Epithelial cell of esophagus (primary cell): ENCODE measurements around the gene MAP1LC3B.

ENCODE experiments used
- DNase-seq: peaks from one replicate; pipeline ENCODE4 v3.0.0; 2010; ENCODE audit warnings: low read depth
- H3K4me3 ChIP-seq: 2 replicates; pipeline ENCODE4 v1.5.1; 2011; ENCODE audit warnings: mild to moderate bottlenecking, low read length, control low read depth
- TF ChIP-seq, protein P1 (sequence below): IDR thresholded peaks from 2 replicates; pipeline ENCODE4 v1.5.1; 2011; ENCODE audit warnings: low read depth, mild to moderate bottlenecking, low read length, control low read depth, inconsistent platforms; ENCODE audit not compliant: insufficient read depth; ENCODE audit errors: missing control alignments

MAP1LC3B gene

DNA sequence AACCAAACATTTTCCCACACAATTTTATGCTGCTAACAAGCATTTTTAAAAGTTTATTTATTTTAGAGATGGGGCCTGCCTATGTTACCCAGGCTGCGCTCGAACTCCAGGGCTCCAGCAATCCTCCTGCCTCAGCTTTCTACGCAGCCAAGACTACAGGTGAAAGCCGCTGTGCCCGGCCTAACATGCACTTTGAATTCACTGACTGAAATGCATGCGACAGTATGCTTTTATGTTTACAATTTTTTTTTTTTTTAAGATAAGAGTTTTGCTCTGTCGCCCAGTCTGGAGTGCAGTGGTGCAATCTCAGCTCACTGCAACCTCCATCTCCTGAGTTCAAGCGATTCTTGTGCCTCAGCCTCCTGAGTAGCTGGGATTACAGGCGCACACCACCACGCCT, 47.8 kb downstream of the MAP1LC3B start:
- TF ChIP-seq, protein P1, sequence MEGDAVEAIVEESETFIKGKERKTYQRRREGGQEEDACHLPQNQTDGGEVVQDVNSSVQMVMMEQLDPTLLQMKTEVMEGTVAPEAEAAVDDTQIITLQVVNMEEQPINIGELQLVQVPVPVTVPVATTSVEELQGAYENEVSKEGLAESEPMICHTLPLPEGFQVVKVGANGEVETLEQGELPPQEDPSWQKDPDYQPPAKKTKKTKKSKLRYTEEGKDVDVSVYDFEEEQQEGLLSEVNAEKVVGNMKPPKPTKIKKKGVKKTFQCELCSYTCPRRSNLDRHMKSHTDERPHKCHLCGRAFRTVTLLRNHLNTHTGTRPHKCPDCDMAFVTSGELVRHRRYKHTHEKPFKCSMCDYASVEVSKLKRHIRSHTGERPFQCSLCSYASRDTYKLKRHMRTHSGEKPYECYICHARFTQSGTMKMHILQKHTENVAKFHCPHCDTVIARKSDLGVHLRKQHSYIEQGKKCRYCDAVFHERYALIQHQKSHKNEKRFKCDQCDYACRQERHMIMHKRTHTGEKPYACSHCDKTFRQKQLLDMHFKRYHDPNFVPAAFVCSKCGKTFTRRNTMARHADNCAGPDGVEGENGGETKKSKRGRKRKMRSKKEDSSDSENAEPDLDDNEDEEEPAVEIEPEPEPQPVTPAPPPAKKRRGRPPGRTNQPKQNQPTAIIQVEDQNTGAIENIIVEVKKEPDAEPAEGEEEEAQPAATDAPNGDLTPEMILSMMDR = no peak
- no peak for DNase-seq
- no peak overlapping the region for H3K4me3 ChIP-seq

GRCh38 chr16:87441886-87442580, 49.9 kb downstream of the MAP1LC3B start:
- DNase-seq = peak; percentile 29
- TF ChIP-seq, protein P1 = no peak
- H3K4me3 ChIP-seq = no peak overlapping the region

- TF ChIP-seq, protein P1 = no peak
- H3K4me3 ChIP-seq = no peak overlapping the region
- DNase-seq = no peak
Observed at GRCh38 chr16:87442581-87442966, 50.4 kb downstream of the MAP1LC3B start.

DNA sequence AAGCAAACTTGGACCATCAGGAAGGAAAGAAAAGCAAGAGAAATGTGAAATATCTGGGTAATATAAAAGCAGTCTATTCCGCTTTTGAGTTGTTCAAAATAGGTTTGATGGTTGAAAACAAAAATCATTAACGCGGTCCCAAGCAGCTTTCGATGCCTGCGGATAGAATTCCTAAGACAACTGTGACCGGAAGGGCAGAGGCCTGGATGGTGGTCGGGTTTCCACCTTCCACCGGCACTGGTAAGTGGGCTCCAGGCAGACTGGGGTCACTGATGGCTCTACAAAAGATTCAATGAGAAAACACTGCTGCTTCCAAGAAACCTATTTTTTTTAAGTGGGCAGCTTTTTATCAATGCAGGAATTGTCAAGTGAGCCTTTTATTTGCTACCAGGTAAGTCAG, 50.9 kb downstream of the MAP1LC3B start:
- H3K4me3 ChIP-seq = no peak overlapping the region
- no peak for DNase-seq
- TF ChIP-seq, protein P1 = no peak

- no peak for DNase-seq
- H3K4me3 ChIP-seq = no peak overlapping the region
- TF ChIP-seq, protein P1 = no peak
Observed at GRCh38 chr16:87443964-87444363, 51.8 kb downstream of the MAP1LC3B start.

DNA sequence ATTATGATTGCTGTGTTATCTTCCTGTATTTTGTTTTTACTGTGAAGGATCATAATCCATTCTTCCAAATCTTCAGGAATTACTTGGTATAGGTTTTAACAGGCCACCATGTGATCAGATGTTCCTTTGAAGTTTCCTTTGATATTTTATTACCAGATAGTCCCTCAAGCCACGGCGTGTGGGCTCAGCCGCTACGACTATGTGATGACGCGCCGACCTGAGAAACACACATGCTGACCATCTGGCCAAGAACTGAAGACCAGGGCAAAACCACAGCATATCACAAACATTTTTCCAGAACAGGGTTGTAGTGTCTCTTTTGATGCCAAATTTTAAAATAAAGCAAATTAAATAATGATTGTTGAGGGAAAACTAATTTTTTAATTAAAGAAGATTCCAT, 53.4 kb downstream of the MAP1LC3B start:
- DNase-seq = no peak
- no peak overlapping the region for H3K4me3 ChIP-seq
- TF ChIP-seq, protein P1 = no peak

GRCh38 chr16:87446479-87446878, 54.3 kb downstream of the MAP1LC3B start:
- TF ChIP-seq, protein P1 = no peak
- no peak for DNase-seq

More at GRCh38 chr16:87446479-87446878, 54.3 kb downstream of the MAP1LC3B start:
- H3K4me3 ChIP-seq = no peak overlapping the region
